ENCODE data around the gene PDE6A.

The PDE6A gene

DNA sequence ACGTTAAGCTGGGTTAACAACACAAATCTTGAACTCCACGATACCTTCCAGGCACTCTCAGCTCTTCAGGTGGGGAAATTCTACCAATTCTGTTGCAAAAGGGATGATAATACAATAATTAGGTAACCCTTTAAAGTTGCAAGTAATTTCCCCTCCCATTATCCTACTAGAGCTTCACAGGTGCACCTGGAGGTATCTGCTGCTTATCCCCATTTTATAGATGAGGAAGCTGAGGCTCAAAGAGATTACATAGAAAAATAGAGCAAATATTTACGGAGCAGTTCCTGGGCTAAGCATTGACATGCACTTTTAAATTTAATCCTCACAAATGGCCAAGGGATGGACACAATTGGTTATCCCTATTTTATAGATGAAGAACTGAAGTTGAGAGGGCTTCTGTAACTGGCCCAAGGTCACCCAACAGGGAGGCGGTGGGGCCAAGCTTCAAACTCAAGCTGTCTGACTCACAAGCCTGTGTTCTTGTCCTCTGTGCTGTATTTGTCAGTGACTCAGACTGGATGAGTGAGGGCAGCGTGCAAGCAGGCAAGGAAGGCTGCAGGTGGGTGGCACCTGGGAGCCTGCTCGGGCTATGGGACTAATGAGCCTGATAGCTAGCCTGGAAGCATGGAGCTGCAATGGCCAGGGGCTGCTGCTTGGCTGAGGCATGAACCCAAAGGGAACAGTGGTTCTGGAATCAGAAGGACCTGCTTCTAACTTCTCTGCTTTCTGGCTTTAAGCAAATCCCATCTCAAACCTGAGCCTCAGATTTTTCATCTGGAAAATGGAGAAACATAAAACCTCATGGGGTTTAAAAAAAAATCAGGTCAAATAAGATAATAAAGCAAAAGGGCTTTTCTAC is 105.5 kb downstream of the PDE6A start:
- DNase-seq (ENCODE audit: low read depth in 2 of 2): no peak

DNA sequence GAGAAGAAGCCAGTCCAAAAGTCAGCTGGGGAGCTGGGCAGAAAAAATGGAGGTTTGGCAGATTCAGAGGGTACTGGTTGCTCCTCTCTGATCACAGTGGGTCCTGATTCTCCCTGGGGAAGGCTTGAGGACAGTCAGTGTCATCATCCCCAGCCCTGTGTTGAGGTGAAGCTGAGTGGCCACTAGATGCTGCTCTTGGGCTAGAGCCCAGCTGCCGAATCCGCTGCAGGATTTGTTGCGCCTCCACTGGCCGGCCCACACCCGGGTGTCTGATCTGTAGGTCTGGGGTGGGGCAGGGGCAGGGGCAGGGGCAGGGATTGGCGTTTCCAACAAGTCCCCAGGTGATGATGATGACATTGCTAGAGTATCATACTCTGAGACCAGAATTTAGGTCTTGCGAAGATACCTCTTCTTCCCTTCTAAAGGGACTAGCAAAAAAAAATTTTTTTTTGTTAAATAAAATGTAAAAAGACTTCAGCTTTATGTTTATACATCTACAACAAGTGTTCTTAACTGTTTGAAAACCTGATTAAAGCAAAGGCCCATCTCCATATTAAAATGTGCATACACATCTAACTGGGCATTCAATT is 106.8 kb downstream of the PDE6A start:
- peak; percentile 10 to 14 for DNase-seq (ENCODE audit: low read depth in 2 of 2)

DNA sequence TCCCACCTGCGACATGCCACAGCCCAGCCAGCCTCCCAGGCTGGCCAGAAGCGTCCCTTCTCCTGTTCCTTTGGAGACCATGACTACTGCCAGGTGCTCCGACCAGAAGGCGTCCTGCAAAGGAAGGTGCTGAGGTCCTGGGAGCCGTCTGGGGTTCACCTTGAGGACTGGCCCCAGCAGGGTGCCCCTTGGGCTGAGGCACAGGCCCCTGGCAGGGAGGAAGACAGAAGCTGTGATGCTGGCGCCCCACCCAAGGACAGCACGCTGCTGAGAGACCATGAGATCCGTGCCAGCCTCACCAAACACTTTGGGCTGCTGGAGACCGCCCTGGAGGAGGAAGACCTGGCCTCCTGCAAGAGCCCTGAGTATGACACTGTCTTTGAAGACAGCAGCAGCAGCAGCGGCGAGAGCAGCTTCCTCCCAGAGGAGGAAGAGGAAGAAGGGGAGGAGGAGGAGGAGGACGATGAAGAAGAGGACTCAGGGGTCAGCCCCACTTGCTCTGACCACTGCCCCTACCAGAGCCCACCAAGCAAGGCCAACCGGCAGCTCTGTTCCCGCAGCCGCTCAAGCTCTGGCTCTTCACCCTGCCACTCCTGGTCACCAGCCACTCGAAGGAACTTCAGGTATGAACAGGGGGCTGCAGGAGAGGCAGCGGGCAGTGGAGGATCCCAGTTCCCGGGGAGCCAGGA is 108.0 kb downstream of the PDE6A start:
- no peak for DNase-seq (ENCODE audit: low read depth in 2 of 2)

DNA sequence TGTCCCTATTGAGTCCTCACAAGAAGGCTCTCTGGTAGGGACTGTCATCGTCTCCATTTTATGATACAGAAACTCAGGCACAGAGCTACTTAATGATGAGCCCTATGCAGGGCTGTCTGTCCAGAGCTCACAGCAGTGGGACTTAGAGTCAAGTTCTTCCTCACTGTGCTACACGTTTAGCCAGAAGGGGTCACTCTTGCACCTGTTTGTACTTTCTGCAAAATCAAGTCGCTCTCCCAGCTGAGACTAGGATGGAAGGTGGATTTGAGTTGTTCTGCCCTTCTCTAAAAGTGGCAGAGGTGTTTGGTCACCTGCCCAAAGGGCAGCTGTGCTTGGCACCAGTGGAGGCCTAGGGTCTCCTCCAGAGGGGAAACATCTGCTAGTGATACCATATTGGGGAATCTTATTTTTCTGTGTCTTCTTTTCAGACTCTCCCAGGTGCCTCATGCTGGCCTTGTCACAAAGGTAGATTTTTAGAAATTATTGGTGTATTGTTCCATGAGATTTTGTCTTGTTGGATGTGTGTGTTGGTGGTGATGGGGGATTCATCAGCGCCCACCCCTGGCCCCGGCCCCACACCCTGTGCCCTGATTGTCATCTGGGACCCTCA is 110.2 kb downstream of the PDE6A start:
- DNase-seq (ENCODE audit: low read depth in 2 of 2): peak; percentile 29 to 34

DNA sequence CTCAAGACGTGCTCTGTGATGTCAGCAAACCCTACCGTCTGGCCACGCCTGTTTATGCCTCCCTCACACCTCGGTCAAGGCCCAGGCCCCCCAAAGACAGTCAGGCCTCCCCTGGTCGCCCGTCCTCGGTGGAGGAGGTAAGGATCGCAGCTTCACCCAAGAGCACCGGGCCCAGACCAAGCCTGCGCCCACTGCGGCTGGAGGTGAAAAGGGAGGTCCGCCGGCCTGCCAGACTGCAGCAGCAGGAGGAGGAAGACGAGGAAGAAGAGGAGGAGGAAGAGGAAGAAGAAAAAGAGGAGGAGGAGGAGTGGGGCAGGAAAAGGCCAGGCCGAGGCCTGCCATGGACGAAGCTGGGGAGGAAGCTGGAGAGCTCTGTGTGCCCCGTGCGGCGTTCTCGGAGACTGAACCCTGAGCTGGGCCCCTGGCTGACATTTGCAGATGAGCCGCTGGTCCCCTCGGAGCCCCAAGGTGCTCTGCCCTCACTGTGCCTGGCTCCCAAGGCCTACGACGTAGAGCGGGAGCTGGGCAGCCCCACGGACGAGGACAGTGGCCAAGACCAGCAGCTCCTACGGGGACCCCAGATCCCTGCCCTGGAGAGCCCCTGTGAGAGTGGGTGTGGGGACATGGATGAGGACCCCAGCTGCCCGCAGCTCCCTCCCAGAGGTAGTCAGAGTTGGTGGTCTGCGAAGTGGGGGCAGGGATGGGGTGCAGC is 111.3 kb downstream of the PDE6A start:
- DNase-seq (ENCODE audit: low read depth in 2 of 2): no peak

DNA sequence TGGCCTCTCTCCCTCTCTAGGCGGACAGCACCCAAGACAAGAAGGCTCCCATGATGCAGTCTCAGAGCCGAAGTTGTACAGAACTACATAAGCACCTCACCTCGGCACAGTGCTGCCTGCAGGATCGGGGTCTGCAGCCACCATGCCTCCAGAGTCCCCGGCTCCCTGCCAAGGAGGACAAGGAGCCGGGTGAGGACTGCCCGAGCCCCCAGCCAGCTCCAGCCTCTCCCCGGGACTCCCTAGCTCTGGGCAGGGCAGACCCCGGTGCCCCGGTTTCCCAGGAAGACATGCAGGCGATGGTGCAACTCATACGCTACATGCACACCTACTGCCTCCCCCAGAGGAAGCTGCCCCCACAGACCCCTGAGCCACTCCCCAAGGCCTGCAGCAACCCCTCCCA is 112.0 kb downstream of the PDE6A start:
- DNase-seq (ENCODE audit: low read depth in 2 of 2): no peak

DNA sequence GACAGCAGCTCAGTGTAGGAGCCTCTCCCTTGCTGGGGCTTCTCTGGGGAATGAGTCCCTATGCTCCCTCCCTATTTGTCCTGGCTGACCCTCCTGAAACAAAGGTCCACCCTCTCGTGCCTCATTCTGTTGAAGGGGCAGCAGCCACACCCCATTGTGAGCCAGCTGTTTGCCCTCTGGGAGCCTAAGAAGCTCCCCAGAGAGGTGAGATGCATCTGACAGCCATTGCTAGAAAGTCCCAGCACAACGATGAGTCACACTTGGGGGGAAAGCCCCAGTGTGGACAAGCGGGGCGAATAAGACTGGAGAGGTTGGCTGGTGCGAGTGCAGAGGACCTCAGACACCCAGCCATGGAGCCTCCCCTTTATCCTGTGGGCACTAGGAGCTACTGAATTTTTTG is 113.1 kb downstream of the PDE6A start:
- DNase-seq (ENCODE audit: low read depth in 2 of 2): no peak

DNA sequence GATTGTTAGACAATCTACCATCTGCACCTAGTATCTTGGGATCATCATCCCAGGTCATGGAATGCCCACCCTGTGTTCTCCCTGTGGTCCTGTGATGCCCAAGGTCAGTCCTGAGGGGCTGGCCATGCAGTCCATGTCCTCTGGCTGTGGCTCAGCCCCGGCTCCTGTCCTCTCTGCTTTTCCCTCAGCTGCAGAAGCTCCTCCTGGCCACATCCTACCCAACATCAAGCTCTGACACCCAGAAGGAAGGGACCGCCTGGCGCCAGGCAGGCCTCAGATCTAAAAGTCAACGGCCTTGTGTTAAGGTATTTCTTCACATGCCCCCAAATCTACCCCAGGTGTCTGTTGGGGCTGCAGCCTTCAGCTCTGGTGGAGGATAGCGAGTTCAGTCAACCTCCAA is 114.0 kb downstream of the PDE6A start:
- DNase-seq (ENCODE audit: low read depth in 2 of 2): no peak

DNA sequence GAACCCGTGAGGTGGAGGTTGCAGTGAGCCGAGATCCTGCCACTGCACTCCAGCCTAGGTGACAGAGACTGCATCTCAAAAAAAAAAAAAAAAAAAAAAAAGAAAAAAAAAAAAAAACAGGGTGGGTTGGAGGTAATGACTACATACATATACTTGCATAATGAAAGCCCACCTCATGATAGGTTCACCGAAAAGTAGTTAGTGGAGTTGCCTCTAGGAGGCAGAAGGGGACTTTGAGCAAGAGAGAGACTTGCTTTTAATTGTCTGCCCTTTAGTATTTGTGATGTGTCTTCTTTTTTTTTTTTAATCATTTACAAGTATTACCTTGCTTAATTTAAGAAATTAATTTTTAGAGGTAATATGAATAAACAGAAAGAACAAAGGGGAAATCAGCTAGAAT is 114.6 kb downstream of the PDE6A start:
- DNase-seq (ENCODE audit: low read depth in 2 of 2): no peak

DNA sequence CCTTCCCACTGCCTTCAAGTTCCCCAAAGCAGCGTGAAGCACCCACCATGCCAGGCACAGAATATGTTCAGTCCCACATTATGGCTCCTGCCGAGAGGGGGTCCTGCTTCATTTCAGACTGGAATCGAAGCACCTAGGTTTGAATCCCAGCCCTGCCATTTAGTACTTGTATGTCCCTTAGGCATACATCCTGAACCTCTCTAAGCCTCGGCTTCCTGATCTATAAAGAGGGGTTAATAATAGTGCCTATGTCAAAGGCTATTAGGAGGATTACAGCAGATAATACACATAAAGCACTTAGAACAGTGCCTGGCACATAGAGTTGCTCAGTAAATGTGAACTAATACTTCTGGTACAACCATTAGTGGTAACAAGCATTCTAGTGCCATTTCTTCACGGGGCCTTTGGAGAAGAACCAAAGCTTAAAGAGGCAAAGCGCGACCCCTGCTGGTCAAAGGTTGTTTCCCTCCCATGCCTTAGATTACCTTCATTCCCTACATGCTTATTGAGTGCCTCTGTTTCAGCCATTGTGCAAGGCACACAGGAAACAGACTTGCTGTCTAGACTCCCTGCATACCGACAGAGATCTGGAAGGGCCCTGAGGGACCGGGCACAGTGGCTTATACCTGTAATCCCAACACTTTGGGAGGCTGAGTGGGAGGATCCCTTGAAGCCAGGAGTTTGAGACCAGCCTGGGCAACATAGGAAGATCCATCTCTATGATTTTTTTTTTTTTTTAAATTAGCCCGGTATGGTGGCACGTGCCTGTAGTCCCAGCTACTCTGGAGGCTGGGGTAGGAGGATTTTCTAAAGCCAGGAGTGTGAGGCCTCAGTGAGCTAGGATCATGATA is 116.2 kb downstream of the PDE6A start:
- peak; percentile 74 to 76 for DNase-seq (ENCODE audit: low read depth in 2 of 2)

DNA sequence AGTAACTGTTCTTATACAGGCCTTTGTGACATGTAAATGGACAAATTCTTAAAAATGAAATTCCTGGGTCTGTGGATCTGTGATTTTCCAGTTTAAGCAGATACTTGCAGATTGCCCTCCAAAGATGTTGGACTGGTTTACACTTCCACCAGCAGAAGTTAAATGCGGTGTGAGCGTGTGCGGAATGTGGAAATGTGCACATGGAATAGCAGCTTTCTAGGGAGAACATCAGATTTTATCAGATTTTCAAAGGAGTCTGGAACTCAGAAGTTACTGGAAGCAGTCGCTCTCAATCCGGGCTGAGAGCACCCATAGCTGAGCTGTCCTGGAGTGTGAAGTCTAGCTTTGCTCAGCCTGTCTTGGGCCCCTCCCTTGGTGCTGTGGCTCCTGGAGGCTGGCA is 117.0 kb downstream of the PDE6A start:
- no peak for DNase-seq (ENCODE audit: low read depth in 2 of 2)

DNA sequence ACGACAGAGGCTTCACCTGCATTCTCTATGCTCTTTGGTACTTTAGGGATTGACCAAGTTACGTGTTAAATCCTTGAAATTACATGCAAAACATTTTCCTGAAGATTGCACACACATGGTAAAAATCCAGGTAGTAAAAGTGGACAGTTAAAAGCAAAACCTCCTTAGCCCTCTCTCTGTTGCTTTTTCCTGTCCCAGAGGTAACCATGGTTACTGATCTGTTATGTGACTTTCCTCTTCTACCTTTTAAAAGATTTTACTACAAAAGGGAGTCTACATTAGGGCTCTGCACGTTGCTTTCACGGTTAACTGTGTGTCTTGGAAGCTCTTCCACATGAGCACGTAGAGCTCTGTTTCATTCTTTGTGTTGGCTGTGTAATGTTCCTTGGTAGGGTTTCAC is 117.5 kb downstream of the PDE6A start:
- no peak for DNase-seq (ENCODE audit: low read depth in 2 of 2)

DNA sequence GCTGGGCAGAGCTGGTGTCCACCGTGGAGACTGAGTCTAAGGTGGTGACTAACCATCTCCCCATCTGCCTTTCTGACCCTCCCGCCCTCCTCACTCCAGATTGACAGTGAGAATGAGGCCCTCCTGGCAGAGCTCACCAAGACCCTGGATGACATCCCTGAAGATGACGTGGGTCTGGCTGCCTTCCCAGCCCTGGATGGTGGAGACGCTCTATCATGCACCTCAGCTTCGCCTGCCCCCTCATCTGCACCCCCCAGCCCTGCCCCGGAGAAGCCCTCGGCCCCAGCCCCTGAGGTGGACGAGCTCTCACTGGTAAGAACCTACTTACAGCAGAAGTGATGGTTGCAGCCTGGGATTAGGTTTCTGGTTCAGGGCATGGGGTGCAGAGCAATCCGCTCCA is 118.0 kb downstream of the PDE6A start:
- DNase-seq (ENCODE audit: low read depth in 2 of 2): no peak

DNA sequence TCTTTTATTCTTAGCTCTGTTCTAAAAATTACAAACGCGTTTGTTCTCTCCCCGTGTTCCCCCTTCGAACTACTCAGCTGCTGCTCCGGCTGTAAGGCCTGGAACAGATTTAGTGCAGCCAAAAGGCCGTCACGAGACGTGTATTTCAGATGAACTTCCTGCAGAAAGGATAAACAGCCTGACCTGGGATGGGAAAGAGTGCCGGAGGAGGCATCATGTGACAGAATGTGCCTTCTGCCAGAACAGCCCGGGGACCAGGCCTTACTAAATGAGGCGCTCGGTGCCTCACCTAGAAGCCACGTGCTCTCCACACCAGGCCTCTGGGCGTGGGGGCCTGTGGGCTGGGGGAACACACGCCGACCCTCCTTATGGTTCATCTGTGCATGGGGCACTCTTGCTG is 119.7 kb downstream of the PDE6A start:
- no peak for DNase-seq (ENCODE audit: low read depth in 2 of 2)

DNA sequence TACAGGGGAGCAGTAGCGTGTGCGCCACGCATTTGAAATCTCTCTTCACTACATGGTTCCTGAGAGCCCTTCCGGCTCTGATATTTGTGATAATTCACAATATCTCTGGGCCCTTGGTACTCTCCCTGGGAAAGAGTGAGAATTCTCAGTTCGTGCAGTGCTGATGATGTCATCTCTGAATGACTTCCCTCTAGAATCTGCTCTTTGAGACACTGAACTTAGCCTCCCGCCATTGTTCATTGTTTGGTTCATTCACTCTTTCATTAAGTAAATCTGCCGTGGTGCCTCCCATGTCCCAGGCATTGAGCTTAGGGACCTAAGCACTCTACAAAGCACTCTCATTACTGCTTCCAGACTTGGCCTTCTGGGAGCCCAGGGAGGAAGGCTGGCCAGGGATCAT is 120.5 kb downstream of the PDE6A start:
- DNase-seq (ENCODE audit: low read depth in 2 of 2): no peak

DNA sequence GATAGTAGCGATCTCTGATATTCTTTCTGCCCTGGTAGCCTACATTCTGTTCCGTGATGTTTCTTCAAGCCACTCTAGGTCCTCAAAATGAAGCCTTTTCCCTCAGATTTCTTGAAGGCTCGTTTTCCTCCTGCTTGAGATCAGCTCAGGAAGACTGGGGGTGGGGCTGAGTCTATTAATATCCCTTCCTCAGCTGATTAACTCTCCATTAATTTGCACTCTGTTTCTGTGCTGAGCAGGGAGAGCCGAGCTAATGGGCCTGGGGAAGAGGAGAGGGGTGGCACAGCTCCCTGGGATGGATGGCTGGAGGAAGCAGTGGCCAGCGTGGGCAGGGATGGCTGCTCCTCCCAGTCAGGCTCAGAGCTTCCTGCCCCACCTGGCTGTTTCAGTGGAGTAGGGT is 121.2 kb downstream of the PDE6A start:
- DNase-seq (ENCODE audit: low read depth in 2 of 2): no peak

DNA sequence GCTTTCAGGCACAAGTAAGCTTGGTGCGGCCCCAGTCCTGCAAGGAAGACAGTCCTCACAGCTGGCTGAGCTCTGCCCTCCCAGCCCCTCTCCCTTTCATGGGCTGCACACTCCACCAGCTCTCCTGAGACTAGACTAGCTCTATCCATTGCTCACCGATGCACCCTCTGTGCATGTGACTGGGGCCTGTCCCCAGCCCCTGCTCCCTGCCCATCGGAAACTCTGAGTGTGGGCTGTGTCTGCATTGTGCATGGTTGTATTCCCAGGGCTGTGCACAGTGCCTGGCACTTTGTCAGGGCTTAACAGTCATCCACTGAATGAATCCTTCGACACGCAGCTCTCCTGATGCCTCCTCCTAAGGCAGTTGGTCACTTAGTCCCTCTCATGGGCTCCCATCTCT is 122.3 kb downstream of the PDE6A start:
- DNase-seq (ENCODE audit: low read depth in 2 of 2): no peak

DNA sequence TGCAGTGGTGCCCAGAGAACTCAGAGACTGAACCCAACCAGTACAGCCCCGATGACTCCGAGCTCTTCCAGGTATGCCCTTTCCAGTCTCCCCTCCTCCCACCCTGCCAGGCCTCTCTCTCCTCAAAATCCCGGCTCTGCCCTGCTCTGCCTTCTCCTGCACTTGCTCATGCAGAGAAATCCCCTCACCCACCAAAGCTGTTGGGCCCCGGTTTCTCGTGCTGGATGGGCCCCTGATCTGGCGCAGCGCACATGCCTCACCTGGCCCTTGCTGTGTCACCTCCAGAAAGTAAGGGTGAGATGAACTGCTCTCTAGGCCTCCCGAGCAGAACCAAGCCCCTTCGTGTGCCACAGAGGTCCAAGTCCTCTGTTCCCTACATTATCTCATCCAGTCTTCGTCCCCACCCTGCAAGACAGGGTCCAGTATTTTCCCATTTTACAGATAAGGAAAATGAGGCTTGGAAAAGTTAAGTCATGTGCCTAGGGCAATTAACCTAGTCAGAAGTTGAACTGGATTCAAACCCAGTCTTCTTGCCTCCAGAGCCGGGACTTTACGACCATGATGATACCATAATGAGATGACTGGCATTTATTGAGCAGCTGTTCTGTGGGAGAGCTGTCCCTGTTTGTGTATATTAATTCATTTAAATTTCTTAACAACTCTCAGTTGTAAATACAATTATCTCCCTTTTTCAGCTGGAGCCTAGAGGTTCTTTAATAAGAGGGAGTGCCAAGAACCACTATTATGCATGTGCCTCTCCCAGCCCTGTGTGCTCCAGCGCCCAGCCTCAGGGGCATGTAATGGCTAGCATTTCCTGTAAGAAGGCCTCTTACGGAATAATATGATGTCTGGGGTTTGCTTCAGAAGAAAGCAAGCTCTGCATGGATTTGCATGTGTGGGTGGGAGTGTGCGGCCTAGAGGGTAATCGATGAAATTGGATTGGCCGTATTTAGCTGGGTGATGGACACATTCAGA is 123.8 kb downstream of the PDE6A start:
- DNase-seq (ENCODE audit: low read depth in 2 of 2): no peak

DNA sequence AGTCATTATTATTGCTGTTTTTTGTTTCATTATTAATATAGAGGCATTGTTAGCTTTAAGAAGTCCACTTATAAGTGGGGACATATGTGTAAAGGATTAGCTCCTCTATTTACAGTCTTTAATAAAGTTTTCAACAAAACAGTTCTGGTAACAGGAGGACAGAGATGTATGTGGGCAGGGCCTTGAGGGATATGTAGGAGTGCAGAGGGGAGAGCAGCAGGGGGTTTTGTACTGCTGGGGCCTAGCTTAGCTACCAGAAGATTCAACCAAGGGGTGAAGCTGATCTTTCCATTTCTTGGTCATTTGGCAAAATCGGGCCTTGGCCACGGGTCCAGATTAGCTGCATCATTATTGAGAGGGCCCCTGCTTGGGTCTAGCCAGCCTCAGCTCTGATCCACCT is 124.6 kb downstream of the PDE6A start:
- DNase-seq (ENCODE audit: low read depth in 2 of 2): no peak

DNA sequence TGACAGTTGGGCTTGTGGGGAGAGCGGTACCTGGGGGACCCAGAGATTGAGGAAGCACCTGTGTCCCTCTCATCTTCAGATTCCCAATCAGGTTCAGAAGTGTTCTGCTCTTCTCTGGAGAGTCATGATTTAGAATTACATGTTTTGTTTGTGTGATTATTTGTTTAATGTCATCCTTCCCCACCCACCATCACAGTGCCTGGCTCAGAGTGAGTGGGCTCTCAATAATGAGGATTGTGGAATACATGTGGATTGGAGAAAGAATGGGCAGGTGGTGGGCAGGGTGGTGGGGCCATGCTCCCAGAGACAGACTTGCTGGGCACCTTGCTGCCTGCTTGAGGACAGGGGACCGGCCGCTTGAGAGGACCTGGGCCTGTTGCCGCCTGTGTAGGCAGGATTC is 126.5 kb downstream of the PDE6A start:
- DNase-seq (ENCODE audit: low read depth in 2 of 2): no peak

Data from fibroblast of skin of left biceps (primary cell).